ENCODE results near the gene ST8SIA1. TPM values are rescaled to one million over a fixed set of nuclear protein-coding genes. Genes with fewer than 3 reads are reported as not detected.

ST8SIA1 gene
- total and polyA plus RNA-seq, 2 of the 8 experiments (the other 6 are each of a cell fraction or from before 2014, with no cell fraction given), result 1.9 to 4.4 TPM

GRCh38 chr12:22228022-22228875 is 106.3 kb downstream of the ST8SIA1 start:
- Histone ChIP-seq H2BK5ac (ENCODE audit: low read depth, low read length) (no peak overlapping the region), H3K23ac (ENCODE audit: insufficient read length) (no peak overlapping the region), H4K5ac (ENCODE audit: insufficient read length, low read depth, low read length) (no peak overlapping the region), H3K27ac (ENCODE audit: low read depth, low read length) (no peak overlapping the region), H3K4me2 (ENCODE audit: insufficient read depth in 1 of 2, low read depth in 2 of 2, low read length in 2 of 2) (no peak overlapping the region), H3K9me3 (ENCODE audit: insufficient read depth in 2 of 2, low read depth in 1 of 2, low read length in 1 of 2) (no peaks in the 10 kb centered on the region), H3K4me3 (ENCODE audit: extremely low read depth in 1 of 4, insufficient read depth in 2 of 4, low read depth in 3 of 4, low read length in 4 of 4) (no peak overlapping the region), H3K23me2 (ENCODE audit: low read depth, low read length) (no peaks in the 10 kb centered on the region), H2BK120ac (replicated peaks; ENCODE audit: low read depth, low read length) (no peak overlapping the region), H2BK15ac (ENCODE audit: low read length) (no peak overlapping the region), H3K9ac (replicated peaks in 1 of 4; ENCODE audit: extremely low read depth in 1 of 4, low read depth in 3 of 4, low read length in 3 of 4) (no peak overlapping the region), H3K79me1 (ENCODE audit: low read depth, low read length) (no peaks in the 10 kb centered on the region), H2AK5ac (ENCODE audit: low read depth, low read length) (no peak overlapping the region), H3K36me3 (ENCODE audit: control insufficient read depth in 2 of 4, insufficient read depth in 4 of 4, low read length in 3 of 4) (no peaks in the 10 kb centered on the region), H2AFZ (ENCODE audit: low read length) (no peak overlapping the region), H2BK20ac (ENCODE audit: low read length) (no peak overlapping the region), H4K91ac (replicated peaks; ENCODE audit: insufficient read length, low read length) (no peak overlapping the region), H4K20me1 (replicated peaks in 1 of 2; ENCODE audit: control insufficient read depth in 1 of 2, insufficient read depth in 2 of 2, low read length in 2 of 2) (no peaks in the 10 kb centered on the region), H3K18ac (ENCODE audit: extremely low read depth, low read length) (no peak overlapping the region), H4K8ac (ENCODE audit: extremely low read depth, insufficient read depth, low read length) (no peak overlapping the region), H3K4me1 (replicated peaks in 1 of 4; ENCODE audit: control insufficient read depth in 3 of 4, insufficient read depth in 4 of 4, low read length in 3 of 4) (peaks cover 0 to 6% (median 3%) of the 10 kb centered on the region in 4 experiments; a peak in 4 of 7 replicates), H3K79me2 (ENCODE audit: control insufficient read depth in 1 of 2, insufficient read depth in 2 of 2, low read length in 2 of 2) (no peaks in the 10 kb centered on the region), H3K27me3 (replicated peaks in 1 of 4; ENCODE audit: control insufficient read depth in 3 of 4, extremely low read depth in 1 of 4, insufficient read depth in 3 of 4, low read length in 3 of 4) (no peaks in the 10 kb centered on the region), H3K4ac (replicated peaks; ENCODE audit: insufficient read length, low read depth, low read length) (no peak overlapping the region), H3K56ac (replicated peaks; ENCODE audit: insufficient read length, low read depth, low read length) (no peak overlapping the region), H3K14ac (ENCODE audit: insufficient read length) (no peak overlapping the region), H2BK12ac (ENCODE audit: low read depth, low read length) (no peak overlapping the region)
- ChIA-PET POLR2A (ENCODE audit: partially characterized antibody) (no interaction called here), CTCF (ENCODE audit: partially characterized antibody) (interaction anchor here (0.6 kb wide), 2 partner anchors 31 to 108 kb away, joined by 3 read pairs; no protein-coding TSS in a partner anchor)
- 89% methylated on average over 2 of the region's 2 CpGs; no CpG with 5 or more reads in 1 of the 2 experiments for WGBS, 2 experiments (ENCODE audit: extremely low coverage in 1 of 2, insufficient coverage in 1 of 2, insufficient read length in 1 of 2, insufficient replicate concordance in 2 of 2, low coverage in 1 of 2, low lambda C conversion rate in 2 of 2, missing lambda C conversion rate in 1 of 2)
- FAIRE-seq (no peak), DNase-seq (ENCODE audit: low read depth in 1 of 2, low spot score in 2 of 2) (no peak)
- TF ChIP-seq E2F6 (IDR thresholded peaks at IDR 0.05), result no peak
- no peak for TF ChIP-seq RFX5 (IDR thresholded peaks at IDR 0.05; ENCODE audit: borderline replicate concordance, low read depth, low read length)
- no peak for TF ChIP-seq HDAC2 (IDR thresholded peaks at IDR 0.05; ENCODE audit: borderline replicate concordance in 1 of 2, low read depth in 2 of 2, low read length in 2 of 2)
